ENCODE measurements around the gene PHAF1. TPM values are rescaled to one million over a fixed set of nuclear protein-coding genes. Genes with fewer than 3 reads are reported as not detected.

Gene PHAF1
- total and polyA plus RNA-seq, 4 donors: 26.6 to 42.4 (median 28.4) TPM

- TF ChIP-seq RXRA (IDR thresholded peaks at IDR 0.05): no peak
- no peak for TF ChIP-seq ATF3 (IDR thresholded peaks at IDR 0.05)
- no peak for TF ChIP-seq FOXA1 (IDR thresholded peaks at IDR 0.05)
- TF ChIP-seq ZBTB33 (IDR thresholded peaks at IDR 0.05): no peak
- TF ChIP-seq HNF4A (conservative IDR thresholded peaks at IDR 0.05): no peak
Observed at GRCh38 chr16:67129422-67129821, 19.7 kb downstream of the PHAF1 start (continued).

- DNase-seq (ENCODE audit: low spot score): no peak
- H3K27ac ChIP-seq (ENCODE audit: low read depth in 1 of 2, low read length in 2 of 2): no peak overlapping the region
- no peaks in the 10 kb centered on the region for H3K27me3 ChIP-seq (ENCODE audit: control insufficient read depth in 4 of 4, insufficient read depth in 4 of 4, low read length in 3 of 4)
- WGBS: 64% methylated on average over 3 of the region's 3 CpGs
- H3K9ac ChIP-seq (ENCODE audit: low read depth in 1 of 2, low read length in 2 of 2): no peak overlapping the region
- no peak overlapping the region for H3K4me3 ChIP-seq (ENCODE audit: low read depth in 1 of 3, low read length in 3 of 3)
- peaks cover 27 to 89% (median 73%) of the 10 kb centered on the region in 4 donors for H3K36me3 ChIP-seq (ENCODE audit: control insufficient read depth in 4 of 4, insufficient read depth in 3 of 4, low read depth in 1 of 4, low read length in 3 of 4)
- H3K9me3 ChIP-seq (ENCODE audit: control insufficient read depth in 4 of 4, low read length in 3 of 4): no peaks in the 10 kb centered on the region
- no peak for TF ChIP-seq REST (IDR thresholded peaks at IDR 0.05)
- no peak for TF ChIP-seq CTCF (IDR thresholded peaks at IDR 0.05; ENCODE audit: low read depth, low read length, missing input control)
- TF ChIP-seq NR2F2 (IDR thresholded peaks at IDR 0.05): no peak
- TF ChIP-seq FOXA2 (IDR thresholded peaks at IDR 0.05): no peak
- TF ChIP-seq ZBTB33 (IDR thresholded peaks at IDR 0.05): no peak
- no peak for TF ChIP-seq JUND (IDR thresholded peaks at IDR 0.05)
- no peak for TF ChIP-seq RXRA (IDR thresholded peaks at IDR 0.05)
- no peak for TF ChIP-seq SP1 (IDR thresholded peaks at IDR 0.05)
- no peak for TF ChIP-seq TAF1 (conservative IDR thresholded peaks at IDR 0.05)
- no peak for TF ChIP-seq ATF3 (IDR thresholded peaks at IDR 0.05)
- no peak for TF ChIP-seq EGR1 (IDR thresholded peaks at IDR 0.05; ENCODE audit: low read depth in 2 of 2)
- no peak for TF ChIP-seq RAD21 (IDR thresholded peaks at IDR 0.05)
- no peaks in the 10 kb centered on the region for H3K4me1 ChIP-seq (ENCODE audit: control insufficient read depth in 4 of 4, insufficient read depth in 4 of 4, low read length in 3 of 4)
Observed at GRCh38 chr16:67137605-67138004, 27.9 kb downstream of the PHAF1 start.
